HEK293 (cell line): ENCODE results near the gene EMSY.

Experiments used
- HOXD13 ChIP-seq: sonication (generic); formaldehyde crosslinking; IDR thresholded peaks from 2 replicates; pipeline ENCODE4 v1.8.0; 2022; ENCODE audit warnings: missing genetic modification reagents, borderline replicate concordance
- REST ChIP-seq: fragments of 450-650 bp; formaldehyde crosslinking; IDR thresholded peaks from 2 replicates; pipeline ENCODE4 v1.5.1; 2016; ENCODE audit warnings: missing biosample characterization, missing genetic modification characterization
- YY1 ChIP-seq: fragments of 450-650 bp; formaldehyde crosslinking; IDR thresholded peaks from 2 replicates; pipeline ENCODE4 v1.5.1; 2018; ENCODE audit warnings: missing biosample characterization, missing genetic modification characterization
- ZNF391 ChIP-seq: fragments of 450-650 bp; formaldehyde crosslinking; IDR thresholded peaks from 2 replicates; pipeline ENCODE4 v1.5.1; 2016; ENCODE audit warnings: low read depth, missing biosample characterization, missing genetic modification characterization, borderline replicate concordance
- ZNF416 ChIP-seq: fragments of 450-650 bp; formaldehyde crosslinking; IDR thresholded peaks from 2 replicates; pipeline ENCODE4 v1.5.1; 2016; ENCODE audit warnings: missing biosample characterization, missing genetic modification characterization
- ZNF488 ChIP-seq: fragments of 450-650 bp; formaldehyde crosslinking; IDR thresholded peaks from 2 replicates; pipeline ENCODE4 v1.5.1; 2016; ENCODE audit warnings: missing biosample characterization, missing genetic modification characterization
- ZNF692 ChIP-seq: fragments of 450-650 bp; formaldehyde crosslinking; IDR thresholded peaks from 2 replicates; pipeline ENCODE4 v1.5.1; 2016; ENCODE audit warnings: missing biosample characterization, missing genetic modification characterization
- TF ChIP-seq, protein P1 (sequence below): sonication (generic); formaldehyde crosslinking; IDR thresholded peaks from 2 replicates; pipeline ENCODE4 v1.8.1; 2022; ENCODE audit warnings: mild to moderate bottlenecking, moderate library complexity, missing genetic modification reagents

GRCh38 chr11:76397383-76397782 lies 47.4 kb upstream of the EMSY start:
- TF ChIP-seq ZNF391 (tag by site-specific recombination) (no peak), ZNF488 (tag by site-specific recombination) (no peak), ZNF692 (no peak), REST (tag by site-specific recombination) (no peak), ZNF416 (no peak), YY1 (tag by site-specific recombination) (no peak), HOXD13 (CRISPR knock-in tag) (no peak)
- TF ChIP-seq, protein P1, sequence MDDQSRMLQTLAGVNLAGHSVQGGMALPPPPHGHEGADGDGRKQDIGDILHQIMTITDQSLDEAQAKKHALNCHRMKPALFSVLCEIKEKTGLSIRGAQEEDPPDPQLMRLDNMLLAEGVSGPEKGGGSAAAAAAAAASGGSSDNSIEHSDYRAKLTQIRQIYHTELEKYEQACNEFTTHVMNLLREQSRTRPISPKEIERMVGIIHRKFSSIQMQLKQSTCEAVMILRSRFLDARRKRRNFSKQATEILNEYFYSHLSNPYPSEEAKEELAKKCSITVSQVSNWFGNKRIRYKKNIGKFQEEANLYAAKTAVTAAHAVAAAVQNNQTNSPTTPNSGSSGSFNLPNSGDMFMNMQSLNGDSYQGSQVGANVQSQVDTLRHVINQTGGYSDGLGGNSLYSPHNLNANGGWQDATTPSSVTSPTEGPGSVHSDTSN (CRISPR knock-in tag), result no peak
